ENCODE results near the gene LDLRAP1.

DNA sequence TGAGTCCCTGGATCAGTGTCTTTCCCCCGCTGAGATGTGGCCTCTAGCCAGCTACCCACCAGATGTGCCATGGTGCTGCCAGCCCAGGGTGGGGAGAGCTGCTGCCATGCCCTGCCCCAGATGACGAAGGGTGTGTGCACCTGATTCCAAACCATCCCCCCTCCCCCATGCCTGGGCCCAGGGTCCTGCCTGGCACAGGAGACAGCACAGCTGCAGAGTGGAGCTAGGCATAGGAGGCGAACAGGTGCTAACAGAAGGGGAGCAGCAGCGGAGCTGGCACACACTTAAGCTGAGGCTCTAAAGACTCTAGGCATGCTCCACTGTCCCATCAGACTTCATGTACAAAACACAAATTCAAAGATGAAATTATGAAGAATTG is 9.0 kb upstream of the LDLRAP1 start:
- TF ChIP-seq, protein P1, sequence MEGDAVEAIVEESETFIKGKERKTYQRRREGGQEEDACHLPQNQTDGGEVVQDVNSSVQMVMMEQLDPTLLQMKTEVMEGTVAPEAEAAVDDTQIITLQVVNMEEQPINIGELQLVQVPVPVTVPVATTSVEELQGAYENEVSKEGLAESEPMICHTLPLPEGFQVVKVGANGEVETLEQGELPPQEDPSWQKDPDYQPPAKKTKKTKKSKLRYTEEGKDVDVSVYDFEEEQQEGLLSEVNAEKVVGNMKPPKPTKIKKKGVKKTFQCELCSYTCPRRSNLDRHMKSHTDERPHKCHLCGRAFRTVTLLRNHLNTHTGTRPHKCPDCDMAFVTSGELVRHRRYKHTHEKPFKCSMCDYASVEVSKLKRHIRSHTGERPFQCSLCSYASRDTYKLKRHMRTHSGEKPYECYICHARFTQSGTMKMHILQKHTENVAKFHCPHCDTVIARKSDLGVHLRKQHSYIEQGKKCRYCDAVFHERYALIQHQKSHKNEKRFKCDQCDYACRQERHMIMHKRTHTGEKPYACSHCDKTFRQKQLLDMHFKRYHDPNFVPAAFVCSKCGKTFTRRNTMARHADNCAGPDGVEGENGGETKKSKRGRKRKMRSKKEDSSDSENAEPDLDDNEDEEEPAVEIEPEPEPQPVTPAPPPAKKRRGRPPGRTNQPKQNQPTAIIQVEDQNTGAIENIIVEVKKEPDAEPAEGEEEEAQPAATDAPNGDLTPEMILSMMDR (conservative IDR thresholded peaks at IDR 0.05 in 1 of 2, IDR thresholded peaks at IDR 0.05 in 1 of 2; ENCODE audit: low read depth in 1 of 2, low read length in 2 of 2): no peak
- no peak for TF ChIP-seq EZH2 (IDR thresholded peaks at IDR 0.05; ENCODE audit: low read length, missing control alignments)

All from fibroblast of lung (primary cell).